GM19043 (cell line): Measurements from ENCODE around the gene IP6K3.

Experiments used
- ATAC-seq: cut with Tn5 transposase; IDR thresholded peaks from one replicate; pipeline ENCODE4 v1.9.1; 2021; ENCODE audit warnings: low read depth; ENCODE audit not compliant: unreplicated experiment

IP6K3 gene

GRCh38 chr6:33692760-33693158 is 53.9 kb downstream of the IP6K3 start:
- no peak for ATAC-seq

GRCh38 chr6:33692078-33692759 is 54.5 kb downstream of the IP6K3 start:
- no peak for ATAC-seq

- no peak for ATAC-seq
These were observed 55.1 kb downstream of the IP6K3 start for GRCh38 chr6:33691456-33692077.

DNA sequence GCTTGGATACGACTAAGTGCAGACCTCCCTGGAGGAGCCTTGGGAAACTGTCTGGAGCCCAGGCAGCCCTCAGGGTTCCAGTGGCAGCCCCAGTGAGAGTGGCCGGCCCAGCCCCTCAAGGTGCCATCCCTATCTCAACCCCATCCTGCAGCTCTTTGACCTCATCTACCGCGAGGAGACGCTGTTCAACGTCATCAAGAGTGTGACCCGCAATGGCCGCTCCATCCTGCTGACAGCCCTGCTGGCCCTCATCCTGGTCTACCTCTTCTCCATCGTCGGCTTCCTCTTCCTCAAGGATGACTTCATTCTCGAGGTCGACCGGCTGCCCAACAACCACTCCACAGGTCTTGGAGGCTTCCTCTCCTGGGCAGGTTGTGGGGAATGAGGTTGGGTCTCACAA is 55.9 kb downstream of the IP6K3 start:
- no peak for ATAC-seq

GRCh38 chr6:33689879-33690278 is 56.8 kb downstream of the IP6K3 start:
- ATAC-seq: no peak

- ATAC-seq: no peak
These were observed 57.6 kb downstream of the IP6K3 start for GRCh38 chr6:33689148-33689494.

- ATAC-seq: no peak
These were observed 58.1 kb downstream of the IP6K3 start for GRCh38 chr6:33688451-33689147.

DNA sequence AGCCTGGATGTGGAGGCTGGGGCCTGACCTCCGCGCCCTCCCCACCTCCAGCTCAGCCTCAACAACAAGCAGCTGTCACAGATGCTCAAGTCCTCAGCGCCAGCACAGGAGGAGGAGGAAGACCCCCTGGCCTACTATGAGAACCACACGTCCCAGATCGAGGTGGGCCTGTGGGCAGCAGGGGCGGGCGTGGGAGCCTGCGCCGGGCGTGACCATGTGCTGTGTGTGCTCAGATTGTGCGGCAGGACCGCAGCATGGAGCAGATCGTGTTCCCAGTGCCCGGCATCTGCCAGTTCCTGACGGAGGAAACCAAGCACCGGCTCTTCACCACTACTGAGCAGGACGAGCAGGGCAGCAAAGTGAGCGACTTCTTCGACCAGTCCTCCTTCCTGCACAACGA is 58.7 kb downstream of the IP6K3 start:
- no peak for ATAC-seq

GRCh38 chr6:33686981-33687975 is 59.4 kb downstream of the IP6K3 start:
- no peak for ATAC-seq

- ATAC-seq: no peak
These were observed 60.3 kb downstream of the IP6K3 start for GRCh38 chr6:33686225-33686924.

DNA sequence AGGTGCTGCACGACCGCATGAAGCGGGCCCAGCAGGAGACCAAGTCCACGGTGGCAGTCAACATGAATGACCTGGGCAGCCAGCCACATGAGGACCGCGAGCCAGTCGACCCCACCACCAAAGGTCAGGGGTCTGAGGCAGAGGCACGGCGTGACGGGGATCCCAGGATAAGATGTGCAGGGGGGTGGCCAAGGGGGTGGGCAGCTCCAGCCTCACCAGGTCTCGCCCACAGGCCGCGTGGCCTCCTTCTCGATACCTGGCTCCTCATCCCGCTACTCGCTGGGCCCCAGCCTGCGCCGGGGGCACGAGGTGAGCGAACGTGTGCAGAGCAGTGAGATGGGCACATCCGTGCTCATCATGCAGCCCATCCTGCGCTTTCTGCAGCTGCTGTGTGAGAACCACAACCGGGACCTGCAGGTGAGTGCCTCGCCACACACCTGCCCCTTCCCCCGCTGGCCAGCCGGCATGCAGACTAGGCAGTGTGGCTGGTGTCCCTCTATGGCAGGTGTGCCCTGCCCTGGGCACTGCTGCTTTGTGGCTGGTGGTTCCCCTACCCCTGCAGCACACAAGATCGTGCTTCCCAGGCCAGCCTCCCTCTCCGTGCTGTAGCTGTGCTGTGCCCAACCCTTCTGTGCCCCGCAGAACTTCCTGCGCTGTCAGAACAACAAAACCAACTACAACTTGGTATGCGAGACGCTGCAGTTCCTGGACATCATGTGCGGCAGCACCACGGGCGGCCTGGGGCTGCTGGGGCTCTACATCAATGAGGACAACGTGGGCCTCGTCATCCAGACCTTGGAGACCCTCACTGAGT is 61.1 kb downstream of the IP6K3 start:
- ATAC-seq: no peak

DNA sequence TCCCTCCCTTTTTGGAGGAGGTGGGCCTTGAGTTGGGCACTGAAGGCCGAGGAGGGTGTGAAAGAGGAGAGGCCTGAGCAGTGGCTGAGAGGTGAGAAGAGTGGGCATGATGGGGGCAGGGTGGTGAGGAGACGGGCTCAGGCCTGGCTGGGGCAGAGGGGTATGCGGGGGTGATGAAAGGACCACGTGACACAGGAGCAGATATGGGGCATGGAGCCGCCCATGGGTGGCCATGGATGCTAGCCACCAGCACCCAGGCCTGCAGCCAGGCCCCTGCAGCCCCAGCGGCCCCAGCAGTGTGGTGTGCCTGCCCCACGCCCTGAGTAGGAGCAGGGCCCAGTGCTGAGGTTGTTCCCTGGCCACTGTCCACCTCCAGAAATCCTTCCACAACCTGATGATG is 61.7 kb downstream of the IP6K3 start:
- ATAC-seq: no peak

- no peak for ATAC-seq
These were observed 62.2 kb downstream of the IP6K3 start for GRCh38 chr6:33684428-33684896.

DNA sequence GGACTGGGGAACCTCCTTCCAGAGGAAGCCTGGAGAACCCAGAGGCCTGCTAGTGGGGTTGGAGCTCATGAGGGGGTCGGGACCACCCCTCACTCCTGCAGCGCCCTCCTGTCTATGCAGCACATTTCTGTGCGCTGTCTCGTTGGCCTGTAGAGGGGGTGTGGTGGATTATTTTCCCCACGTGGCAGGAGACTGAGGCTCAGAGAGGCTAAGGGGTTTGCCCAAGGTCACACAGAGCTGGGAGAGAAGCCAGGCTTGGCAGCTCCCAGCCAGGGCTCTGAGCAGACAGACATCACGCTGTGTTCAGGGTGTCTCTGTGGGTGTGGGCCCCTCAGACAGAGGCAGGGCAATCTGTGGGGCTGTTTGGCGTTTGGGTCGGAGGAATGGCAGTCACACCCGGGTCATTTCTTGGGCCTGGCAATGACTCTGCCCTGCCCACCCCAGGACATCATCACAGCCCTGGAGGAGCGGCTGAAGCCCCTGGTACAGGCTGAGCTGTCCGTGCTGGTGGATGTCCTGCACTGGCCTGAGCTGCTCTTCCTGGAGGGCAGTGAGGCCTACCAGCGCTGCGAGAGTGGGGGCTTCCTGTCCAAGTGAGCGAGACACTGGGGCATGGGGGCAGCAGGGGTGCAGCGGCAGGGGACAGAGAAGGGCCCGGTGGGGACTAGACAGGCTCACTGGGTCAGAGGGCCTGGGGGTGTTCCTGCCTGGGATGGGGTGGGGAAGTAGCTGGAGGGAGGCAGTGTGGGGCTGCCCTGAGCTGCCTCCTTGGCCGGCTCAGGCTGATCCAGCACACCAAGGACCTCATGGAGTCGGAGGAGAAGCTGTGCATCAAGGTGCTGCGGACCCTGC is 62.9 kb downstream of the IP6K3 start:
- ATAC-seq: no peak

DNA sequence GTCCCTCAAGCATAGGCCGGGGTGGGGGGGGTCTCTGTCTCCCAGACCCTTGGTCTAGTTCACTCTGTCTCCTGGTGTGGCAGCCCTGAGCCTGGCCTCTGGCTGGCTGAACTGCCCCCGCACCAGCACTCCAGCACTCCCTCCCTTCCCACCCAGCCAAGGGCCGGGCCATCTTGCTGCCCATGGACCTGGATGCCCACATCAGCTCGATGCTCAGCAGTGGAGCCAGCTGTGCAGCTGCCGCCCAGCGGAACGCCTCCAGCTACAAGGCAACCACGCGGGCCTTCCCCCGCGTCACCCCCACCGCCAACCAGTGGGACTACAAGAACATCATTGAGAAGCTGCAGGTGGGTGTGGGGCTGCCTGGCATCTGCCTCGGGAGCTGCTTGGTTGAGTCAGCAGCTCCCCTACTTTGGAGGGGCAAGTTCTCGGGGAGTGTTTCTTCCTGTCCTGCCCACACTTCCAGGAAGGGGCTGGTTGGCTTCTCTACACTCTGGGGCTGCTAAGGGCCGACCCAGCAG is 63.6 kb downstream of the IP6K3 start:
- no peak for ATAC-seq

DNA sequence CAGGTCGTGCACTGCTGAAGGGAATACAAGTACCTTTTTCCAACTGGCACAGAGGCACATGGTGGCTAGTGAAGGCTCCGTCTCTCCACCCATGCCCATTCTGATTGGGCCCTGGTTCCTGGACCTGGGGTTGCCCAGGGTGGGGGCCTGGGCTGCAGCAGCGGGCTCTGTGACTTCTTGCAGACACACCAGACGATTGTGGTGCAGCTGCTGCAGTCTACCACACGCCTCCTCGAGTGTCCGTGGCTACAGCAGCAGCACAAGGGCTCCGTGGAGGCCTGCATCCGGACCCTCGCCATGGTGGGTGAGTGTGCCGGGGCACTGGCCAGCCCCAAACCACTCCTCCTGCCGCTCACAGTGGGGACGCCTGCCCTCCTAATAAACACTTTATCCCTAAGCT is 64.4 kb downstream of the IP6K3 start:
- no peak for ATAC-seq

DNA sequence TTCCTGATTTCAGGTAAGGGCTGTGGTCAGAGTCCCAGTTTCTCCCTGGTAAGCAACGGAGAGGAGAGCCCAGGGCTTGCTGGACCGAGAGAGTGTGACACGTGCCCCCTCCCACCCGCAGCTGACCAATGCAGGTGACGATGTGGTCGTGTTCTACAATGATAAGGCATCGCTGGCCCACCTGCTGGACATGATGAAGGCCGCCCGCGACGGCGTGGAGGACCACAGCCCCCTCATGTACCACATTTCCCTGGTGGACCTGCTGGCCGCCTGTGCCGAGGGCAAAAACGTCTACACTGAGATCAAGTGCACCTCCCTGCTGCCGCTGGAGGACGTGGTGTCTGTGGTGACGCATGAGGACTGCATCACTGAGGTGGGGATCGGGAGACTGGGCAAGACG is 66.9 kb downstream of the IP6K3 start:
- ATAC-seq: no peak

DNA sequence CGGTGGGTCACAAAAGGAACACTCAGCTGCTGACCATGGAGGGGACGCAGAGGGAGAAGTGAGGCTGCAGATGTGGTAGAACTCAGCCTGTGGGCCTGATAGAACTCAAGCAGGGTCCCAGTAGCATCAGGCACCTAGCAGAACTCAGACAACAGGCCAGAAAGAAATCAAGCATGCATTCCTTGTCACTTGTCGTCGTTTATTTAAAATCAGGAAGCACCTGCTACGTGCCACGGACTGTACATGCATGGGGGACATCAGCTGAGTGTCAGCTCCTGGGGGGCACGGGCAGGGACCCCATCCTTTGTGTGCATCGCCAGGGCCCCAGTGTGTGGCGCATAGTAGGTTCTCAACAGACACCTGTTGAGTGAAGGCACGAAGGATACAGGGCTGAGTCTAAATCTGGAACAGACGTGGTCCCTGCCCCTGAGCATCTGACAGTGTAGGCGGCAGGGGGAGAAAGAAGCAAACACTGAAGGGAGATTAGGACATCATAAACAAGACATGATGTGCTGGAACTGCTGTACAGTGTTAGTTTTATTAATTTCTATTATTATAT is 67.7 kb downstream of the IP6K3 start:
- ATAC-seq: no peak
